Caco-2 (cell line): ENCODE results near the gene DNAJA4. TPM values are rescaled to one million over a fixed set of nuclear protein-coding genes. Genes with fewer than 3 reads are reported as not detected.

Experiments
- BruUV-seq: library from RNA; stranded (reverse); fragments of 400-500 nt; replicated peaks from 2 replicates; lab custom pipeline; 2021; lab: Mats Ljungman, UMichigan
- CTCF ChIA-PET: fragments of 300-600 bp; sonication (Branson Sonifier 250); formaldehyde crosslinking; loops from one replicate; lab custom pipeline; 2022; ENCODE audit warnings: antibody characterized with exemption; lab: Charles Lee
- POLR2A ChIA-PET: fragments of 300-600 bp; sonication (Branson Sonifier 250); formaldehyde crosslinking; loops from one replicate; lab custom pipeline; 2022; ENCODE audit warnings: antibody characterized with exemption; lab: Charles Lee
- DNase-seq, 2 experiments: peaks; one replicate each; pipeline versions ENCODE4 v3.0.0 to v3.0.0-alpha.2; 2020 to 2022
- H3K27me3 ChIP-seq: replicated peaks from 2 replicates; pipeline ENCODE4 v1.6.0; 2011; ENCODE audit warnings: low read length; ENCODE audit not compliant: control insufficient read depth, insufficient read depth
- H3K36me3 ChIP-seq: 2 replicates; pipeline ENCODE4 v1.5.1; 2011; ENCODE audit warnings: low read length; ENCODE audit not compliant: control insufficient read depth, insufficient read depth
- H3K4me1 ChIP-seq: fragments of 250-450 bp; sonication (Bioruptor Pico); 2 replicates; pipeline ENCODE4 v1.5.1; 2020; ENCODE audit warnings: mild to moderate bottlenecking
- H3K4me3 ChIP-seq: 2 replicates; pipeline ENCODE4 v1.5.1; 2011; ENCODE audit warnings: low read depth, mild to moderate bottlenecking, control low read depth, low read length
- H3K9me3 ChIP-seq: fragments of 250-450 bp; sonication (Bioruptor Pico); 2 replicates; pipeline ENCODE4 v1.5.1; 2020; ENCODE audit warnings: mild to moderate bottlenecking, moderate library complexity
- H3K27ac Mint-ChIP-seq: one replicate; pipeline ENCODE4 v1.8.0; 2022; ENCODE audit warnings: mixed read lengths; ENCODE audit not compliant: unreplicated experiment
- H3K27me3 Mint-ChIP-seq: one replicate; pipeline ENCODE4 v1.8.0; 2022; ENCODE audit warnings: mixed read lengths; ENCODE audit not compliant: insufficient read depth, unreplicated experiment
- H3K36me3 Mint-ChIP-seq: one replicate; pipeline ENCODE4 v1.8.0; 2022; ENCODE audit warnings: mild to moderate bottlenecking, mixed read lengths; ENCODE audit not compliant: insufficient read depth, unreplicated experiment
- H3K4me1 Mint-ChIP-seq: one replicate; pipeline ENCODE4 v1.8.0; 2022; ENCODE audit warnings: low read depth, mixed read lengths; ENCODE audit not compliant: unreplicated experiment
- H3K4me3 Mint-ChIP-seq: one replicate; pipeline ENCODE4 v1.8.0; 2022; ENCODE audit warnings: mild to moderate bottlenecking, moderate library complexity, mixed read lengths; ENCODE audit not compliant: unreplicated experiment
- H3K9me3 Mint-ChIP-seq: one replicate; pipeline ENCODE4 v1.8.0; 2022; ENCODE audit warnings: mixed read lengths; ENCODE audit not compliant: unreplicated experiment
- intact Hi-C: fragments of 100-400 bp; cut with micrococcal nuclease; formaldehyde crosslinking; loops from one replicate; pipeline ENCODE4 v1.10.0; 2022; ENCODE audit not compliant: unreplicated experiment
- total RNA-seq: library from RNA; stranded (reverse); gene quantifications from 2 replicates; pipeline ENCODE4 v1.2.3, GENCODE V29; 2022
- TF ChIP-seq, protein P1 (sequence below), 2 experiments: fragments of 200-600 bp in 1 of 2; IDR thresholded peaks; 1 replicate in 1 of 2; 2 replicates in 1 of 2; pipeline versions ENCODE4 v1.5.1 to v1.8.0; 2011 to 2022; ENCODE audit warnings: antibody characterized with exemption in 1 of 2, control low read depth in 1 of 2, inconsistent platforms in 1 of 2, low read depth in 1 of 2, low read length in 1 of 2, mild to moderate bottlenecking in 1 of 2, moderate library complexity in 1 of 2; ENCODE audit not compliant: insufficient read depth in 1 of 2, severe bottlenecking in 1 of 2, unreplicated experiment in 1 of 2

The DNAJA4 gene
- total RNA-seq, 1 experiment from 2014 or later, result 1.1 TPM

GRCh38 chr15:78222745-78223395 lies 41.5 kb upstream of the DNAJA4 start:
- no peaks in the 10 kb centered on the region for H3K36me3 ChIP-seq
- POLR2A ChIA-PET, result no interaction called here
- no peaks in the 10 kb centered on the region for H3K27me3 ChIP-seq
- BruUV-seq, result no TSS peak
- peaks cover 3% of the 10 kb centered on the region for H3K27me3 Mint-ChIP-seq
- intact Hi-C loops, result no loop called here
- no peaks in the 10 kb centered on the region for H3K4me1 Mint-ChIP-seq
- H3K9me3 ChIP-seq, result peaks cover 8% of the 10 kb centered on the region; the same call in 1 of the 2 replicates
- no peak overlapping the region for H3K4me3 ChIP-seq
- no peaks in the 10 kb centered on the region for H3K36me3 Mint-ChIP-seq
- H3K4me3 Mint-ChIP-seq, result no peak overlapping the region
- no peak overlapping the region for H3K27ac Mint-ChIP-seq
- no peak for DNase-seq
- TF ChIP-seq, protein P1, sequence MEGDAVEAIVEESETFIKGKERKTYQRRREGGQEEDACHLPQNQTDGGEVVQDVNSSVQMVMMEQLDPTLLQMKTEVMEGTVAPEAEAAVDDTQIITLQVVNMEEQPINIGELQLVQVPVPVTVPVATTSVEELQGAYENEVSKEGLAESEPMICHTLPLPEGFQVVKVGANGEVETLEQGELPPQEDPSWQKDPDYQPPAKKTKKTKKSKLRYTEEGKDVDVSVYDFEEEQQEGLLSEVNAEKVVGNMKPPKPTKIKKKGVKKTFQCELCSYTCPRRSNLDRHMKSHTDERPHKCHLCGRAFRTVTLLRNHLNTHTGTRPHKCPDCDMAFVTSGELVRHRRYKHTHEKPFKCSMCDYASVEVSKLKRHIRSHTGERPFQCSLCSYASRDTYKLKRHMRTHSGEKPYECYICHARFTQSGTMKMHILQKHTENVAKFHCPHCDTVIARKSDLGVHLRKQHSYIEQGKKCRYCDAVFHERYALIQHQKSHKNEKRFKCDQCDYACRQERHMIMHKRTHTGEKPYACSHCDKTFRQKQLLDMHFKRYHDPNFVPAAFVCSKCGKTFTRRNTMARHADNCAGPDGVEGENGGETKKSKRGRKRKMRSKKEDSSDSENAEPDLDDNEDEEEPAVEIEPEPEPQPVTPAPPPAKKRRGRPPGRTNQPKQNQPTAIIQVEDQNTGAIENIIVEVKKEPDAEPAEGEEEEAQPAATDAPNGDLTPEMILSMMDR (IDR thresholded peaks at IDR 0.05; ENCODE audit: insufficient read depth in 1 of 2, low read depth in 1 of 2, low read length in 1 of 2, severe bottlenecking in 1 of 2, unreplicated experiment in 1 of 2), result no peak
- CTCF ChIA-PET, result interaction anchor here (1.4 kb wide), 1 partner anchor 27 kb away, joined by 4 read pairs; no protein-coding TSS in a partner anchor
- peaks cover 10% of the 10 kb centered on the region for H3K9me3 Mint-ChIP-seq
- H3K4me1 ChIP-seq, result no peaks in the 10 kb centered on the region

DNA sequence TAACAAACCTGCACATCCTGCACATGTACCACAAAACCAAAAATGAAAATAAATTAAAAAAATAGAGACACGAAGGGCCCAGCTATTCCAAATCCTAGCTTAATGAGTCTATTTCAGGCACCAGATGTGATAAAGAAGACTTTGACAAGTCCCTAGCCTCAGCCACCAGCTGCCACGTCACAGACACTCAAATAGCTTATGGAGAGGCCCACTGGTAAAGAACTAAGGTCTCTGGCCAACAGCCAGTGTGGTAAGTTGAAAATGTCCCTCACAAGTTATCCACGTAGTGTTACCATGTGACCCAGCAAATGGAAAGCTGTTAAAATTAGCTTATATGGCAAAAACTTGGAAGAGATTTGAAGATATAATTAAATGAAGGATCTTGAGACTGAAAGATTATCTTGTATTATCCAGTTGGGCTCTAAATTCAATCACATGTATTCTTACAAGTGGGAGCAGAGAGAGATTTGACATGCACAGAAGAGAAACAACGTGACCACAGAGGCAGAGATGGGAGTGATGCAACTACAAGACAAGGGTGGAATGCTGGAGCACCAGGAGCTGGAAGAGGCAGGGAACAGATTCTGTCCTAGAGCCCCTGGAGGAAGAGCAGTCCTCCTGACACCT lies 40.9 kb upstream of the DNAJA4 start:
- no peaks in the 10 kb centered on the region for H3K4me1 Mint-ChIP-seq
- H3K4me1 ChIP-seq, result no peaks in the 10 kb centered on the region
- H3K4me3 ChIP-seq, result no peak overlapping the region
- peaks cover 10% of the 10 kb centered on the region for H3K9me3 Mint-ChIP-seq
- H3K27me3 Mint-ChIP-seq, result no peaks in the 10 kb centered on the region
- intact Hi-C loops, result no loop called here
- BruUV-seq, result no TSS peak
- H3K36me3 ChIP-seq, result no peaks in the 10 kb centered on the region
- POLR2A ChIA-PET, result no interaction called here
- no peak overlapping the region for H3K4me3 Mint-ChIP-seq
- CTCF ChIA-PET, result interaction anchor here (1.4 kb wide), 1 partner anchor 28 kb away, joined by 4 read pairs; no protein-coding TSS in a partner anchor
- DNase-seq, result no peak
- no peaks in the 10 kb centered on the region for H3K36me3 Mint-ChIP-seq
- no peak overlapping the region for H3K27ac Mint-ChIP-seq
- TF ChIP-seq, protein P1 (IDR thresholded peaks at IDR 0.05; ENCODE audit: insufficient read depth in 1 of 2, low read depth in 1 of 2, low read length in 1 of 2, severe bottlenecking in 1 of 2, unreplicated experiment in 1 of 2), result no peak
- H3K27me3 ChIP-seq, result no peaks in the 10 kb centered on the region
- H3K9me3 ChIP-seq, result peaks cover 8% of the 10 kb centered on the region; the same call in 1 of the 2 replicates

DNA sequence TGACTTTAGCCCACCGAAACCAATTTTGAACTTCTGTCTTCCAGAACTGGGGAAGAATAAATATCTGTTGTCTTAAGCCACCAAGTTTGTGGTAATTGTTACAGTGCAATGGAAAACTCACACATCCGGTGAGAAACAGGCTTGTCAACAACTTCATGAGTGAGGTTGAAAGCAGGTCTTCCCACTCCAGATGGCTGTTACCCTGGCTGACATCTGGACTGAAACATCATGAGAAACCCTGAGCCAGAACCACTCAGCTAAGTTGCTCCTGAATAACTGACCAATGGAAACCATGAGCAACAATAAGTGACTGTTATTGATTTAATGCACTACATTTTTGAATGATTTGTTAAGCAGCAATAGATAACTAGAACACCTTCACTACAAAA lies 40.3 kb upstream of the DNAJA4 start:
- H3K4me1 ChIP-seq, result no peaks in the 10 kb centered on the region
- no peaks in the 10 kb centered on the region for H3K27me3 ChIP-seq
- H3K9me3 ChIP-seq, result peaks cover 8% of the 10 kb centered on the region; the same call in 1 of the 2 replicates
- TF ChIP-seq, protein P1 (IDR thresholded peaks at IDR 0.05; ENCODE audit: insufficient read depth in 1 of 2, low read depth in 1 of 2, low read length in 1 of 2, severe bottlenecking in 1 of 2, unreplicated experiment in 1 of 2), result no peak
- H3K27me3 Mint-ChIP-seq, result no peaks in the 10 kb centered on the region
- BruUV-seq, result no TSS peak
- no peaks in the 10 kb centered on the region for H3K36me3 Mint-ChIP-seq
- peaks cover 10% of the 10 kb centered on the region for H3K9me3 Mint-ChIP-seq
- no peaks in the 10 kb centered on the region for H3K36me3 ChIP-seq
- ChIA-PET CTCF (interaction anchor here (1.4 kb wide), 1 partner anchor 28 kb away, joined by 4 read pairs; no protein-coding TSS in a partner anchor), POLR2A (no interaction called here)
- no peaks in the 10 kb centered on the region for H3K4me1 Mint-ChIP-seq
- H3K4me3 Mint-ChIP-seq, result no peak overlapping the region
- H3K27ac Mint-ChIP-seq, result no peak overlapping the region
- intact Hi-C loops, result no loop called here
- H3K4me3 ChIP-seq, result no peak overlapping the region
- DNase-seq, result no peak
